ENCODE measurements around the gene TMEM26. TPM values are rescaled to one million over a fixed set of nuclear protein-coding genes. Genes with fewer than 3 reads are reported as not detected.

Gene TMEM26
- total and polyA plus RNA-seq, 8 donors, result 0.04 to 0.37 (median 0.11) TPM; not detected in 2

- H3K4me3 ChIP-seq, result no peak overlapping the region
- TF ChIP-seq CTCF (IDR thresholded peaks at IDR 0.05), result no peak
- H3K27me3 ChIP-seq, result no peaks in the 10 kb centered on the region
- no peak for ATAC-seq
- FAIRE-seq, result no peak
- DNase-seq, result no peak
- H3K4me1 ChIP-seq, result no peaks in the 10 kb centered on the region
- intact Hi-C loops (cut with DNase I), result no loop called here
- no peak overlapping the region for H3K27ac ChIP-seq
- no peaks in the 10 kb centered on the region for H3K36me3 ChIP-seq
- no peaks in the 10 kb centered on the region for H3K9me3 ChIP-seq
These were observed 37.4 kb downstream of the TMEM26 start for GRCh38 chr10:61415824-61416223.

- WGBS, 2 donors, result 54 to 70% methylated on average over 2 of the region's 2 CpGs
- no peaks in the 10 kb centered on the region for H3K9me3 ChIP-seq
- H3K27me3 ChIP-seq, result no peaks in the 10 kb centered on the region
- no peak for FAIRE-seq
- TF ChIP-seq CTCF (IDR thresholded peaks at IDR 0.05), result no peak
- H3K36me3 ChIP-seq, result no peaks in the 10 kb centered on the region
- DNase-seq, result no peak
- H3K4me1 ChIP-seq, result no peaks in the 10 kb centered on the region
- ATAC-seq, result no peak
- H3K4me3 ChIP-seq, result no peak overlapping the region
- H3K27ac ChIP-seq, result no peak overlapping the region
- intact Hi-C loops (cut with DNase I), result no loop called here
These were observed 41.5 kb downstream of the TMEM26 start for GRCh38 chr10:61411706-61412105.

- FAIRE-seq (no peak), DNase-seq (peak in 1 of 6 donors; percentile 13), ATAC-seq (no peak)
- Histone ChIP-seq H3K4me3 (no peak overlapping the region), H3K9me3 (no peaks in the 10 kb centered on the region), H3K27ac (no peak overlapping the region), H3K36me3 (no peaks in the 10 kb centered on the region), H3K27me3 (no peaks in the 10 kb centered on the region), H3K4me1 (no peaks in the 10 kb centered on the region)
- TF ChIP-seq CTCF (IDR thresholded peaks at IDR 0.05), result no peak
- intact Hi-C loops (cut with DNase I), result no loop called here
- 82 to 87% methylated on average over 18 of the region's 18 CpGs for WGBS, 2 donors
These were observed 42.7 kb downstream of the TMEM26 start for GRCh38 chr10:61410353-61411070.

- WGBS, 2 donors, result 87 to 91% methylated on average over 7 of the region's 7 CpGs
- intact Hi-C loops (cut with DNase I), result no loop called here
- no peak overlapping the region for H3K27ac ChIP-seq
These were observed 44.0 kb downstream of the TMEM26 start for GRCh38 chr10:61409157-61409556.

More at GRCh38 chr10:61409157-61409556, 44.0 kb downstream of the TMEM26 start:
- TF ChIP-seq CTCF (IDR thresholded peaks at IDR 0.05), result no peak
- DNase-seq, result no peak
- Histone ChIP-seq H3K4me1 (no peaks in the 10 kb centered on the region), H3K9me3 (no peaks in the 10 kb centered on the region), H3K27me3 (no peaks in the 10 kb centered on the region), H3K4me3 (no peak overlapping the region), H3K36me3 (no peaks in the 10 kb centered on the region)
- FAIRE-seq, result no peak
- no peak for ATAC-seq

Data from pancreas (tissue), 10 donors.